Caco-2 (cell line): ENCODE results near the gene OR2M5. TPM values are rescaled to one million over a fixed set of nuclear protein-coding genes. Genes with fewer than 3 reads are reported as not detected.

Source experiments
- BruUV-seq: library from RNA; stranded (reverse); fragments of 400-500 nt; replicated peaks from 2 replicates; lab custom pipeline; 2021; lab: Mats Ljungman, UMichigan
- CTCF ChIA-PET: fragments of 300-600 bp; sonication (Branson Sonifier 250); formaldehyde crosslinking; loops from one replicate; lab custom pipeline; 2022; ENCODE audit warnings: antibody characterized with exemption; lab: Charles Lee
- POLR2A ChIA-PET: fragments of 300-600 bp; sonication (Branson Sonifier 250); formaldehyde crosslinking; loops from one replicate; lab custom pipeline; 2022; ENCODE audit warnings: antibody characterized with exemption; lab: Charles Lee
- DNase-seq, 2 experiments: peaks; one replicate each; pipeline versions ENCODE4 v3.0.0 to v3.0.0-alpha.2; 2020 to 2022
- H3K27me3 ChIP-seq: replicated peaks from 2 replicates; pipeline ENCODE4 v1.6.0; 2011; ENCODE audit warnings: low read length; ENCODE audit not compliant: control insufficient read depth, insufficient read depth
- H3K36me3 ChIP-seq: 2 replicates; pipeline ENCODE4 v1.5.1; 2011; ENCODE audit warnings: low read length; ENCODE audit not compliant: control insufficient read depth, insufficient read depth
- H3K4me1 ChIP-seq: fragments of 250-450 bp; sonication (Bioruptor Pico); 2 replicates; pipeline ENCODE4 v1.5.1; 2020; ENCODE audit warnings: mild to moderate bottlenecking
- H3K4me3 ChIP-seq: 2 replicates; pipeline ENCODE4 v1.5.1; 2011; ENCODE audit warnings: low read depth, mild to moderate bottlenecking, control low read depth, low read length
- H3K9me3 ChIP-seq: fragments of 250-450 bp; sonication (Bioruptor Pico); 2 replicates; pipeline ENCODE4 v1.5.1; 2020; ENCODE audit warnings: mild to moderate bottlenecking, moderate library complexity
- H3K27ac Mint-ChIP-seq: one replicate; pipeline ENCODE4 v1.8.0; 2022; ENCODE audit warnings: mixed read lengths; ENCODE audit not compliant: unreplicated experiment
- H3K27me3 Mint-ChIP-seq: one replicate; pipeline ENCODE4 v1.8.0; 2022; ENCODE audit warnings: mixed read lengths; ENCODE audit not compliant: insufficient read depth, unreplicated experiment
- H3K36me3 Mint-ChIP-seq: one replicate; pipeline ENCODE4 v1.8.0; 2022; ENCODE audit warnings: mild to moderate bottlenecking, mixed read lengths; ENCODE audit not compliant: insufficient read depth, unreplicated experiment
- H3K4me1 Mint-ChIP-seq: one replicate; pipeline ENCODE4 v1.8.0; 2022; ENCODE audit warnings: low read depth, mixed read lengths; ENCODE audit not compliant: unreplicated experiment
- H3K4me3 Mint-ChIP-seq: one replicate; pipeline ENCODE4 v1.8.0; 2022; ENCODE audit warnings: mild to moderate bottlenecking, moderate library complexity, mixed read lengths; ENCODE audit not compliant: unreplicated experiment
- H3K9me3 Mint-ChIP-seq: one replicate; pipeline ENCODE4 v1.8.0; 2022; ENCODE audit warnings: mixed read lengths; ENCODE audit not compliant: unreplicated experiment
- CTCF ChIP-seq, 2 experiments: fragments of 200-600 bp in 1 of 2; IDR thresholded peaks; 1 replicate in 1 of 2; 2 replicates in 1 of 2; pipeline versions ENCODE4 v1.5.1 to v1.8.0; 2011 to 2022; ENCODE audit warnings: antibody characterized with exemption in 1 of 2, control low read depth in 1 of 2, inconsistent platforms in 1 of 2, low read depth in 1 of 2, low read length in 1 of 2, mild to moderate bottlenecking in 1 of 2, moderate library complexity in 1 of 2; ENCODE audit not compliant: insufficient read depth in 1 of 2, severe bottlenecking in 1 of 2, unreplicated experiment in 1 of 2
- intact Hi-C: fragments of 100-400 bp; cut with micrococcal nuclease; formaldehyde crosslinking; loops from one replicate; pipeline ENCODE4 v1.10.0; 2022; ENCODE audit not compliant: unreplicated experiment
- total RNA-seq: library from RNA; stranded (reverse); gene quantifications from 2 replicates; pipeline ENCODE4 v1.2.3, GENCODE V29; 2022

Gene OR2M5
- total RNA-seq, 1 experiment from 2014 or later, result not detected

- Histone ChIP-seq H3K4me1 (no peaks in the 10 kb centered on the region), H3K36me3 (no peaks in the 10 kb centered on the region), H3K9me3 (no peaks in the 10 kb centered on the region), H3K4me3 (no peak overlapping the region), H3K27me3 (no peaks in the 10 kb centered on the region)
- no peak for DNase-seq
- H3K27me3 Mint-ChIP-seq, result no peaks in the 10 kb centered on the region
- POLR2A ChIA-PET, result no interaction called here
- intact Hi-C loops, result no loop called here
- H3K36me3 Mint-ChIP-seq, result no peaks in the 10 kb centered on the region
- TF ChIP-seq CTCF (IDR thresholded peaks at IDR 0.05; ENCODE audit: insufficient read depth in 1 of 2, low read depth in 1 of 2, low read length in 1 of 2, severe bottlenecking in 1 of 2, unreplicated experiment in 1 of 2), result no peak
- BruUV-seq, result no TSS peak
- H3K27ac Mint-ChIP-seq, result no peak overlapping the region
- H3K4me3 Mint-ChIP-seq, result no peak overlapping the region
- H3K9me3 Mint-ChIP-seq, result peaks cover 20% of the 10 kb centered on the region
- CTCF ChIA-PET, result no interaction called here
- H3K4me1 Mint-ChIP-seq, result no peaks in the 10 kb centered on the region
These were observed 39.0 kb downstream of the OR2M5 start for GRCh38 chr1:248183996-248184395.

GRCh38 chr1:248187363-248187762 lies 42.4 kb downstream of the OR2M5 start:
- 0 out of 2 replicates have a peak, but pooled peaks cover 3% of the 10 kb centered on the region for H3K9me3 ChIP-seq
- no peaks in the 10 kb centered on the region for H3K36me3 Mint-ChIP-seq
- no peak for TF ChIP-seq CTCF (IDR thresholded peaks at IDR 0.05; ENCODE audit: insufficient read depth in 1 of 2, low read depth in 1 of 2, low read length in 1 of 2, severe bottlenecking in 1 of 2, unreplicated experiment in 1 of 2)
- no peak overlapping the region for H3K4me3 ChIP-seq
- intact Hi-C loops, result no loop called here
- no peaks in the 10 kb centered on the region for H3K27me3 Mint-ChIP-seq
- H3K27ac Mint-ChIP-seq, result no peak overlapping the region
- H3K27me3 ChIP-seq, result no peaks in the 10 kb centered on the region
- CTCF ChIA-PET, result no interaction called here
- BruUV-seq, result no TSS peak
- no peaks in the 10 kb centered on the region for H3K36me3 ChIP-seq
- H3K4me3 Mint-ChIP-seq, result no peak overlapping the region
- peaks cover 36% of the 10 kb centered on the region for H3K9me3 Mint-ChIP-seq
- POLR2A ChIA-PET, result no interaction called here
- no peaks in the 10 kb centered on the region for H3K4me1 Mint-ChIP-seq
- no peak for DNase-seq
- no peaks in the 10 kb centered on the region for H3K4me1 ChIP-seq

GRCh38 chr1:248189026-248189425 lies 44.1 kb downstream of the OR2M5 start:
- Histone ChIP-seq H3K27me3 (no peaks in the 10 kb centered on the region), H3K4me1 (no peaks in the 10 kb centered on the region), H3K9me3 (0 out of 2 replicates have a peak, but pooled peaks cover 3% of the 10 kb centered on the region), H3K4me3 (no peak overlapping the region), H3K36me3 (no peaks in the 10 kb centered on the region)
- Mint-ChIP-seq H3K4me1 (no peaks in the 10 kb centered on the region), H3K4me3 (no peak overlapping the region), H3K27me3 (no peaks in the 10 kb centered on the region), H3K9me3 (peaks cover 36% of the 10 kb centered on the region), H3K27ac (no peak overlapping the region), H3K36me3 (no peaks in the 10 kb centered on the region)
- CTCF ChIA-PET, result no interaction called here
- intact Hi-C loops, result no loop called here
- no peak for TF ChIP-seq CTCF (IDR thresholded peaks at IDR 0.05; ENCODE audit: insufficient read depth in 1 of 2, low read depth in 1 of 2, low read length in 1 of 2, severe bottlenecking in 1 of 2, unreplicated experiment in 1 of 2)
- no TSS peak for BruUV-seq
- POLR2A ChIA-PET, result no interaction called here
- no peak for DNase-seq
